GM11168 (cell line): ENCODE measurements around the gene GLE1.

Source experiments
- in situ Hi-C: fragments of 300-500 bp; cut with MboI; formaldehyde crosslinking; loops from one replicate; pipeline ENCODE4 v1.12.0; 2022; ENCODE audit warnings: low sequenced_read_pairs; ENCODE audit not compliant: unreplicated experiment

Gene GLE1

GRCh38 chr9:128504485-128505413 lies at the start of gene GLE1:
TSS of gene GLE1 (plus strand) at chr9:128504719. CDS start at chr9:128504806, 87 bp downstream.
- in situ Hi-C loops, result no loop called here

DNA sequence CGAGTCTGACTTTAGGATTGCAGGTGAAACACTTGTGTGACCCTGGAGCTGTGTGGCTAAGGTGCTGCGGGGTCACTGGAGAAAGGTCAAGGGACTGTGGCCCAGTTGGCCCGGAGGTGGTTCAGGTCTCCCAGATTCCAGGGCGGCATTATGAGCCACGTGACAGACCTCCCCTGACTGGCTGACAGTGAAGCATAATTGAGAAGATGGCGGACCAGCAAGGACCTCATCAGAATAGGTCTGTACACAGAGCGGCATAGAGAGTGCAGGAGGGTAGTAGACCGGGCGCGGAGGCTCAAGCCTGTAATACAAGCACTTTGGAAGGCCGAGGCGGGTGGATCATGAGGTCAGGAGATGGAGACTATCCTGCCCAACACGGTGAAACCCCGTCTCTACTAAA lies 49.5 kb upstream of the GLE1 start:
- in situ Hi-C loops, result no loop called here

GRCh38 chr9:128455849-128456612 lies 48.5 kb upstream of the GLE1 start, which contains the start of gene ODF2:
TSS of gene ODF2 (plus strand) at chr9:128456006. CDS start at chr9:128456092, 86 bp downstream.
- in situ Hi-C loops, result no loop called here

- in situ Hi-C loops, result no loop called here
Measured at GRCh38 chr9:128456613-128457061, 47.9 kb upstream of the GLE1 start.

DNA sequence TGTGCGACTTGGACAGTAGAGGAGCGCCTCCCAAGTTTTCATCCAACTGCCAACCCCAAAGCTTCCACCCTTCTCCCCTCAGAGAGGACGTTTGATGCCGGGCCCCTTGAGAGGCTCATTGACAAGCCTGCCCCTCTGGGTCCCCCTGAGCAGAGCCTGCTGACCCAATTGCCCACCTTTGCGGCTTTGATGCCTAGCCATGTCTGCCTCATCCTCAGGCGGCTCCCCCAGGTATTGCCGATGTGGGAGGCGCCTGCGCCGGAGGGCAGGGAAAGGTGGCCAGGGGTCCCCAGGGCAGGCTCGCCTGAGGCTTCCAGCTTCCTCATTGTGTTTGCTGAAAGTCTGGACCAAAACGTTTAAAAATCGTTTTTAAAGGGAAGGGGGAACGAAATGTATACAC lies 47.3 kb upstream of the GLE1 start:
- in situ Hi-C loops, result no loop called here

DNA sequence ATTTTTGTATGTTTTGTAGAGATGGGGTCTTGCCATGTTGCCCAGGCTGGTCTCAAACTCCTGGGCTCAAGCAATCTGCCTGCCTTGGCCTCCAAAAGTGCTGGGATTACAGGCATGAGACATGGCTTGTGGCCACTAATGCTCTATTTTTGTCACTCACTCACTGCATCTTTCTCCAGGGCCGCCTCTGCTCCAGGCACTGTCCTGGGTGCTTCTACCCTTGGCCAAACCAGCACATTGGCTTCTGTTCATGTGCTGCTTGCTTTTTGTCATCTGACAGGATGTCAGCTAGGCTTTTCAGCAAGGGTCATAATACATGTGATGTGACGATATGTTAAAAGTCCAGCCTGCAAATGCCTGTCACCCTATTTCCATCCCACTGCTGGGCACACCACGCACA lies 45.5 kb upstream of the GLE1 start:
- in situ Hi-C loops, result no loop called here

GRCh38 chr9:128469070-128469469 lies 35.4 kb upstream of the GLE1 start:
- in situ Hi-C loops, result no loop called here

GRCh38 chr9:128470560-128470959 lies 34.0 kb upstream of the GLE1 start:
- in situ Hi-C loops, result no loop called here

GRCh38 chr9:128473104-128473503 lies 31.4 kb upstream of the GLE1 start:
- in situ Hi-C loops, result no loop called here

DNA sequence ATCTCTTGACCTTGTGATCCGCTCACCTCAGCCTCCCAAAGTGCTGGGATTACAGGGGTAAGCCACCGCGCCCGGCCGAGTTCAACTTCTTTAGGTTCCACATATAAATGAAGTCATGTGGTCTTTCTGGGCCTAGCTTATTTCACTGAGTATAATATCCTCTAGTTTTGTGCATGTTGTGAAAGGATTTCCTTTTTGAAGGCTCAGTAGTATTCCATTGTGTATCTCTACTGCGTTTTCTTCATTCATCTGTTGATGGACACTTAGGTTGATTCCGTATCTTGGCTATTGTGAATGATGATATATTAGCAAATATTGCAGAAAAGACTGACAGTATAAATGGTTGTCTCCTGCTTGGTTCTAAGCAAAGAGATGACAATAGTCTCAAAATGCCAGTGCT lies 28.7 kb upstream of the GLE1 start:
- in situ Hi-C loops, result no loop called here

DNA sequence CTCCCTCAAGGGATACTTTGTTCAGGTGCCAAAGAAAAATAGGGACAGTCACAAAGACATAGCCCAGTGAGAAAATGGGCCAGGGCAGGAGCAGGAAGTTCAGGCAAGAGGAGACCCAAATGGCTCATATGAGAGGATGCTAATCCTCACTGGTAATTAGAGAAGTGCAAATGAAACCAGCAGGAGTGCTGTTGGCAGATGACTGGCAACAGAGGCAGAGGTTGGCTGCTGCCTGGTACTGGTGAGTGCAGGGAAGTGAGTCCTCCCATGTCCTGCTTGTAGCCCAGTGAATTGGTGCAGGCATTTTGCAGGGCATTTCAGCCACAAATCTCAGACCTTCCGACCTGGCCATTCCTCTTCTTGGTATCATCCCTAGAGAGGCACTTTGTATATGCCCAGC lies 25.3 kb upstream of the GLE1 start:
- in situ Hi-C loops, result no loop called here

- in situ Hi-C loops, result no loop called here
Measured at GRCh38 chr9:128481561-128481960, 23.0 kb upstream of the GLE1 start.

GRCh38 chr9:128482186-128482585 lies 22.3 kb upstream of the GLE1 start:
- in situ Hi-C loops, result no loop called here

GRCh38 chr9:128484686-128485413 lies 19.7 kb upstream of the GLE1 start:
- in situ Hi-C loops, result no loop called here

DNA sequence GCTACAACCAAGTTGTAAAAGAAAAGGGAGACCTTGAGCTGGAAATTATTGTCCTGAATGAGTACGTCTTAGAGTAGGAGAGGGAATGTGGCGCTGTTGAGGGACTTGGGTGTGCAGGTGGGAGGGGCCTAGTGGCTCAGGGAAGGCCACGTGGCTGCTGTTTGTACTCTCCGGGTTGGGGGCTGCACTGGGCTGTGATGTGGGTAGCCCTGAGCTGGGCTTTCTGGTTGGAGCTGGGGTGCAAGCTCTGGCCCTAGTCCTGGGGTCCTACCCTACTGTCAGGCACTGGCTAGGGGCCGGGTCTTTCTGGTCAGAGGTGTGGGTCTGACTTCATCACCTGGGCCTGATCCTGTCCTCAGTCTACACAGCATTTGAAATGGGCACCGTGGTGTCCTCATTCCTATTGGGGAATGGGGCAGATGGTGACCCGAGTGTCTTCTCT lies 19.1 kb upstream of the GLE1 start:
- in situ Hi-C loops, result no loop called here

DNA sequence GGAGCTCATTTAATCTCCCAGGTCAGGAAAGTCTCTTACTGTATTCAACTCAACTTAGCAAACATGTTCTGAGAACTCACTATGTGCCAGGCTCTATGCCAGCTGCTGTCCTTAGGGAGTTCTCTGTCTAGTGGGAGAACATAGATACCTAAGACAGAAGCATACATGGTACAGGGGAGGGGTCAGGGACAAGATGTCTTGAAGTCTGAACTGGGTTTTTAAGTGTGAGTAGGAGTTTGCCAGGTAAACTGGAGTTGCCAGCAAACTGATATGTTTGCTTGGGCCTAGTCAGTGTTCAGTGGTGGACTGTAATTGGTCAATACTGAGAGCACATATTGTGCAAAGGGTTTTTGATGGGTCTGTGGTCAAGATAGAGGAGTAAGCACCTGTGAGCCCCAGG lies 18.3 kb upstream of the GLE1 start:
- in situ Hi-C loops, result no loop called here

DNA sequence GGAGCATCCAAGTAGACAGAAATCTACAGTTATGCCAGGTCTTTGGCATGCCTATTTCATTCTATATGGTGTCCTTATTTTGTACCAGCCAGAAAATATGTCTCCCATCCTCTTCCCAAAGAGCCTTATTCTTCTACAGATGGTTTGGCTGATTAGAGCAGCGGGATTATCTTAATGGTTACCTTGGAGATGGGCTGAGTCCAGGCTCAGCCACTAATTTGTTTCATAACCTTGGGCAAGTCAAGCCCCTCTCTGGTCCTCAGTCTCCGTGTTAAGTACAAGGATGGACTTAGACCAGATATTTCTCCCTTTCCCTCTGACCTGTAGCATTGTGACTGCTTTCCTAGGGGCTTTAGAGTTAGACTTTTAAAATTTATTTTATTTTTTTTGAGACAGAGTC lies 11.1 kb upstream of the GLE1 start:
- in situ Hi-C loops, result no loop called here

GRCh38 chr9:128494108-128494745 lies 10.3 kb upstream of the GLE1 start:
- in situ Hi-C loops, result no loop called here

- in situ Hi-C loops, result no loop called here
Measured at GRCh38 chr9:128494746-128495129, 9.8 kb upstream of the GLE1 start.

GRCh38 chr9:128495296-128495695 lies 9.2 kb upstream of the GLE1 start:
- in situ Hi-C loops, result no loop called here
